Peyer's patch (tissue), 4 donors: ENCODE data around the gene PARS2.

ENCODE experiments used
- POLR2A ChIP-seq, 2 donors: fragments of 450-650 bp; IDR thresholded peaks; one replicate each; pipeline ENCODE4 v1.5.1; 2017; ENCODE audit warnings: antibody characterized with exemption in 2 of 2, mild to moderate bottlenecking in 2 of 2, moderate library complexity in 2 of 2
- TF ChIP-seq, protein P1 (sequence below), 6 experiments: fragments of 450-650 bp in 4 of 6; fragments of 200-600 bp in 2 of 6; sonication (generic) in 1 of 6; IDR thresholded peaks; one replicate each; pipeline ENCODE4 v1.5.1; 2017 to 2019; ENCODE audit warnings: antibody characterized with exemption in 6 of 6, mild to moderate bottlenecking in 3 of 6, moderate library complexity in 1 of 6

DNA sequence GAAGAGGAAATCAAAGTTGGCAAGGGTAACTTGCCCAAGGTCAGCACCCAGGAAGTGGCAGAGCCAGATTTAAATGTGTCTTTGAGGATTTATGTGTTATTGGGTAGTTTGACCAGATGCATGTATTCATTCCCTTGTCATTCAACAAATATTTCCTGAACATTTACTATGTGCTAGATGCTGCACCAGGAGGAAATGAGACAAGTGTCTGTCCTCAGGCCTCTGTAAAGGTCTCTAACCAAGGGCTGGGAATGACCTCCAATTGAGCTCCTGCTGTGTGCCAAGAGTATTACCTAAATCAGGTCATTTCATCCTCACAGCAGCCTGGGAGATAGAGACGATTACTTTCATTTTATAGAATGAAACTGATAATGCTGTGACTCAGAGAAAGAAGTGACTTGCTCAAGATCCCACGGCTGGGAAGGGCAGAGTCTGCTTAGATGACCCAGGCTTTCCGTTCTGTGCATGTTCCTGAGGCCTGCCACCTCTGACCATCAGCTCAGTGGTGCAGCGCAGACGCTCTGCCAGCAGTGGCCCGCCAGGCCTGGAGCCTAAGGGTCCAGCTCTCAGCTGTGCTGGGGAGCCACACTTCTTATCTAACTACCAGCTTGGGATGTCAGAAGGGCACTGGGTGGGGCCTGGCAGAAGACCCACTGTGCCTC, 40.3 kb upstream of the PARS2 start:
- no peak for TF ChIP-seq POLR2A (IDR thresholded peaks at IDR 0.05)
- TF ChIP-seq, protein P1, sequence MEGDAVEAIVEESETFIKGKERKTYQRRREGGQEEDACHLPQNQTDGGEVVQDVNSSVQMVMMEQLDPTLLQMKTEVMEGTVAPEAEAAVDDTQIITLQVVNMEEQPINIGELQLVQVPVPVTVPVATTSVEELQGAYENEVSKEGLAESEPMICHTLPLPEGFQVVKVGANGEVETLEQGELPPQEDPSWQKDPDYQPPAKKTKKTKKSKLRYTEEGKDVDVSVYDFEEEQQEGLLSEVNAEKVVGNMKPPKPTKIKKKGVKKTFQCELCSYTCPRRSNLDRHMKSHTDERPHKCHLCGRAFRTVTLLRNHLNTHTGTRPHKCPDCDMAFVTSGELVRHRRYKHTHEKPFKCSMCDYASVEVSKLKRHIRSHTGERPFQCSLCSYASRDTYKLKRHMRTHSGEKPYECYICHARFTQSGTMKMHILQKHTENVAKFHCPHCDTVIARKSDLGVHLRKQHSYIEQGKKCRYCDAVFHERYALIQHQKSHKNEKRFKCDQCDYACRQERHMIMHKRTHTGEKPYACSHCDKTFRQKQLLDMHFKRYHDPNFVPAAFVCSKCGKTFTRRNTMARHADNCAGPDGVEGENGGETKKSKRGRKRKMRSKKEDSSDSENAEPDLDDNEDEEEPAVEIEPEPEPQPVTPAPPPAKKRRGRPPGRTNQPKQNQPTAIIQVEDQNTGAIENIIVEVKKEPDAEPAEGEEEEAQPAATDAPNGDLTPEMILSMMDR (IDR thresholded peaks at IDR 0.05), result peak in 1 of 6 experiments; percentile 3
